ENCODE measurements around the gene CARMIL3.

CARMIL3 gene

GRCh38 chr14:24066496-24067132 is 14.8 kb downstream of the CARMIL3 start:
- Histone ChIP-seq H3K36me3 (ENCODE audit: insufficient read depth, low read length) (no peaks in the 10 kb centered on the region), H3K9me3 (ENCODE audit: low read depth, low read length) (no peaks in the 10 kb centered on the region), H3K27ac (no peak overlapping the region), H3K4me3 (no peak overlapping the region), H3K9ac (ENCODE audit: insufficient read length) (no peak overlapping the region)
- DNase-seq (ENCODE audit: low read depth, low spot score) = no peak
- TF ChIP-seq EZH2 (IDR thresholded peaks at IDR 0.05) (no peak), FOXP2 (optimal IDR thresholded peaks at IDR 0.05; ENCODE audit: control extremely low read depth, extremely low read length, insufficient read depth) (no peak), POLR2AphosphoS5 (IDR thresholded peaks at IDR 0.05; ENCODE audit: borderline replicate concordance, low read depth, low read length) (no peak)

GRCh38 chr14:24067133-24068082 is 15.6 kb downstream of the CARMIL3 start:
- Histone ChIP-seq H3K9me3 (ENCODE audit: low read depth, low read length) (no peaks in the 10 kb centered on the region), H3K4me3 (no peak overlapping the region), H3K27ac (no peak overlapping the region), H3K9ac (ENCODE audit: insufficient read length) (no peak overlapping the region), H3K36me3 (ENCODE audit: insufficient read depth, low read length) (no peaks in the 10 kb centered on the region)
- TF ChIP-seq POLR2AphosphoS5 (IDR thresholded peaks at IDR 0.05; ENCODE audit: borderline replicate concordance, low read depth, low read length) (no peak), FOXP2 (optimal IDR thresholded peaks at IDR 0.05; ENCODE audit: control extremely low read depth, extremely low read length, insufficient read depth) (no peak), EZH2 (IDR thresholded peaks at IDR 0.05) (no peak)
- DNase-seq (ENCODE audit: low read depth, low spot score) = no peak

GRCh38 chr14:24068711-24069410 is 17.1 kb downstream of the CARMIL3 start:
- H3K36me3 ChIP-seq (ENCODE audit: insufficient read depth, low read length) = no peaks in the 10 kb centered on the region

GRCh38 chr14:24069411-24069735 is 17.6 kb downstream of the CARMIL3 start:
- TF ChIP-seq POLR2AphosphoS5 (IDR thresholded peaks at IDR 0.05; ENCODE audit: borderline replicate concordance, low read depth, low read length) (no peak), EZH2 (IDR thresholded peaks at IDR 0.05) (no peak), FOXP2 (optimal IDR thresholded peaks at IDR 0.05; ENCODE audit: control extremely low read depth, extremely low read length, insufficient read depth) (no peak)

More at GRCh38 chr14:24068711-24069410, 17.1 kb downstream of the CARMIL3 start:
- H3K9me3 ChIP-seq (ENCODE audit: low read depth, low read length) = no peaks in the 10 kb centered on the region
- no peak overlapping the region for H3K4me3 ChIP-seq
- H3K27ac ChIP-seq = no peak overlapping the region
- DNase-seq (ENCODE audit: low read depth, low spot score) = no peak
- TF ChIP-seq EZH2 (IDR thresholded peaks at IDR 0.05) (no peak), FOXP2 (optimal IDR thresholded peaks at IDR 0.05; ENCODE audit: control extremely low read depth, extremely low read length, insufficient read depth) (no peak), POLR2AphosphoS5 (IDR thresholded peaks at IDR 0.05; ENCODE audit: borderline replicate concordance, low read depth, low read length) (no peak)
- no peak overlapping the region for H3K9ac ChIP-seq (ENCODE audit: insufficient read length)

GRCh38 chr14:24070285-24071143 is 18.7 kb downstream of the CARMIL3 start:
- Histone ChIP-seq H3K4me3 (no peak overlapping the region), H3K9me3 (ENCODE audit: low read depth, low read length) (no peaks in the 10 kb centered on the region), H3K27ac (no peak overlapping the region), H3K9ac (ENCODE audit: insufficient read length) (no peak overlapping the region), H3K36me3 (ENCODE audit: insufficient read depth, low read length) (no peaks in the 10 kb centered on the region)
- TF ChIP-seq POLR2AphosphoS5 (IDR thresholded peaks at IDR 0.05; ENCODE audit: borderline replicate concordance, low read depth, low read length) (no peak), EZH2 (IDR thresholded peaks at IDR 0.05) (no peak), FOXP2 (optimal IDR thresholded peaks at IDR 0.05; ENCODE audit: control extremely low read depth, extremely low read length, insufficient read depth) (no peak)
- DNase-seq (ENCODE audit: low read depth, low spot score) = no peak

More at GRCh38 chr14:24069411-24069735, 17.6 kb downstream of the CARMIL3 start:
- Histone ChIP-seq H3K9ac (ENCODE audit: insufficient read length) (no peak overlapping the region), H3K27ac (no peak overlapping the region), H3K4me3 (no peak overlapping the region), H3K9me3 (ENCODE audit: low read depth, low read length) (no peaks in the 10 kb centered on the region), H3K36me3 (ENCODE audit: insufficient read depth, low read length) (no peaks in the 10 kb centered on the region)
- no peak for DNase-seq (ENCODE audit: low read depth, low spot score)

- H3K4me3 ChIP-seq = no peak within 1 kb of the TSS
- no peak for DNase-seq (ENCODE audit: low read depth, low spot score)
- TF ChIP-seq FOXP2 (optimal IDR thresholded peaks at IDR 0.05; ENCODE audit: control extremely low read depth, extremely low read length, insufficient read depth) = no peak
- TF ChIP-seq EZH2 (IDR thresholded peaks at IDR 0.05) = no peak
- no peak for TF ChIP-seq POLR2AphosphoS5 (IDR thresholded peaks at IDR 0.05; ENCODE audit: borderline replicate concordance, low read depth, low read length)
- no peaks in the 10 kb centered on the region for H3K36me3 ChIP-seq (ENCODE audit: insufficient read depth, low read length)
- no peak within 1 kb of the TSS for H3K9ac ChIP-seq (ENCODE audit: insufficient read length)
- no peaks in the 10 kb centered on the region for H3K9me3 ChIP-seq (ENCODE audit: low read depth, low read length)
- no peak within 1 kb of the TSS for H3K27ac ChIP-seq
Observed at GRCh38 chr14:24071144-24071697, 19.4 kb downstream of the CARMIL3 start, which contains the start of gene CPNE6. Gene CPNE6 (plus strand): TSS chr14:24071562. CDS start chr14:24072937, 1,375 bp downstream.

- no peak overlapping the region for H3K27ac ChIP-seq
- H3K36me3 ChIP-seq (ENCODE audit: insufficient read depth, low read length) = no peaks in the 10 kb centered on the region
- H3K4me3 ChIP-seq = no peak overlapping the region
- DNase-seq (ENCODE audit: low read depth, low spot score) = no peak
- H3K9me3 ChIP-seq (ENCODE audit: low read depth, low read length) = no peaks in the 10 kb centered on the region
- TF ChIP-seq POLR2AphosphoS5 (IDR thresholded peaks at IDR 0.05; ENCODE audit: borderline replicate concordance, low read depth, low read length) (no peak), FOXP2 (optimal IDR thresholded peaks at IDR 0.05; ENCODE audit: control extremely low read depth, extremely low read length, insufficient read depth) (no peak), EZH2 (IDR thresholded peaks at IDR 0.05) (no peak)
- H3K9ac ChIP-seq (ENCODE audit: insufficient read length) = no peak overlapping the region
Observed at GRCh38 chr14:24071836-24072430, 20.1 kb downstream of the CARMIL3 start.

All from SK-N-MC (cell line).